K562 (cell line): Measurements from ENCODE around the gene APOM. TPM values are rescaled to one million over a fixed set of nuclear protein-coding genes. Genes with fewer than 3 reads are reported as not detected.

Source experiments
- AFF1 ChIP-seq, 2 experiments: fragments of 450-650 bp; IDR thresholded peaks; 2 replicates each; pipeline ENCODE4 v1.6.1; 2018; ENCODE audit warnings: mild to moderate bottlenecking in 2 of 2, low read depth in 1 of 2; ENCODE audit not compliant: partially characterized antibody in 2 of 2
- ARNT ChIP-seq, 2 experiments: fragments of 450-650 bp; IDR thresholded peaks; 2 replicates each; pipeline ENCODE4 v1.6.1; 2016; ENCODE audit warnings: mild to moderate bottlenecking in 1 of 2
- CC2D1A ChIP-seq: fragments of 450-650 bp; IDR thresholded peaks from 2 replicates; pipeline ENCODE4 v1.6.1; 2017; ENCODE audit warnings: mild to moderate bottlenecking
- FUS ChIP-seq: fragments of 200-400 bp; formaldehyde crosslinking; optimal IDR thresholded peaks from 2 replicates; pipeline ENCODE3; 2017; ENCODE audit warnings: low read depth, low read length
- HEY1 ChIP-seq: fragments of 250-450 bp; sonication (Bioruptor Pico); IDR thresholded peaks from 2 replicates; pipeline ENCODE4 v1.5.0; 2020; ENCODE audit warnings: mild to moderate bottlenecking, moderate library complexity, borderline replicate concordance
- KDM5B ChIP-seq: fragments of 200-600 bp; sonication (generic); IDR thresholded peaks from 2 replicates; pipeline ENCODE4 v1.6.1; 2012; ENCODE audit warnings: low read depth, mild to moderate bottlenecking, moderate library complexity, low read length, control low read depth, inconsistent platforms; ENCODE audit not compliant: insufficient replicate concordance
- KLF16 ChIP-seq: IDR thresholded peaks from 2 replicates; pipeline ENCODE4 v1.6.1; 2016; ENCODE audit warnings: antibody characterized with exemption
- NKRF ChIP-seq: fragments of 450-650 bp; IDR thresholded peaks from 2 replicates; pipeline ENCODE4 v1.6.1; 2016; ENCODE audit warnings: borderline replicate concordance
- POLR3A ChIP-seq: IDR thresholded peaks from 2 replicates; pipeline ENCODE4 v1.6.1; 2011; ENCODE audit warnings: borderline replicate concordance, mild to moderate bottlenecking, moderate library complexity; ENCODE audit not compliant: insufficient read length, insufficient read depth; ENCODE audit errors: extremely low read depth
- PURB ChIP-seq: sonication (generic); formaldehyde crosslinking; IDR thresholded peaks from 2 replicates; pipeline ENCODE4 v1.9.0; 2021; ENCODE audit warnings: low read depth, mild to moderate bottlenecking, missing genetic modification reagents
- RBM39 ChIP-seq: fragments of 200-400 bp; formaldehyde crosslinking; optimal IDR thresholded peaks from 2 replicates; pipeline ENCODE3; 2018; ENCODE audit warnings: low read depth, low read length
- RFX7 ChIP-seq: fragments of 250-450 bp; sonication (Bioruptor Pico); IDR thresholded peaks from 2 replicates; pipeline ENCODE4 v1.5.1; 2021; ENCODE audit warnings: mild to moderate bottlenecking
- ZBTB1 ChIP-seq: sonication (generic); formaldehyde crosslinking; IDR thresholded peaks from 2 replicates; pipeline ENCODE4 v1.8.1; 2023; ENCODE audit warnings: missing genetic modification reagents, low read depth, mild to moderate bottlenecking, borderline replicate concordance
- ZBTB2 ChIP-seq: fragments of 450-650 bp; IDR thresholded peaks from 2 replicates; pipeline ENCODE4 v1.6.1; 2016; ENCODE audit warnings: antibody characterized with exemption
- ZNF395 ChIP-seq: fragments of 200-800 bp; sonication (Bioruptor generic); IDR thresholded peaks from 2 replicates; pipeline ENCODE4 v1.6.1; 2017; ENCODE audit warnings: missing genetic modification characterization, missing compliant biosample characterization
- ZNF431 ChIP-seq: sonication (generic); formaldehyde crosslinking; IDR thresholded peaks from 2 replicates; pipeline ENCODE4 v1.8.0; 2022; ENCODE audit warnings: mild to moderate bottlenecking, missing genetic modification reagents
- ZNF445 ChIP-seq: fragments of 250-450 bp; sonication (Bioruptor Pico); IDR thresholded peaks from 2 replicates; pipeline ENCODE4 v1.4.0; 2020; ENCODE audit warnings: low read depth, mild to moderate bottlenecking, moderate library complexity
- polyA plus RNA-seq, 8 experiments: library from polyadenylated mRNA; depleted of rRNA in 4 of 8; stranded (reverse) in 5 of 8; unstranded in 3 of 8; fragments of >200 nt; fragmentation: Nextera tagmentation in 2 of 8; fragmentation: Illumina TruSeq in 1 of 8; extraction: Ambion mirVana in 2 of 8; extraction: Trizol in 1 of 8; gene quantifications; 2 replicates each; pipeline versions ENCODE4 v1.2.1 to v1.2.3, GENCODE V29; 2011 to 2014; ENCODE audit warnings: inconsistent platforms in 1 of 8, missing spikeins in 1 of 8
- total RNA-seq, 7 experiments: library from RNA; depleted of rRNA in 6 of 7; stranded (reverse); fragments of >200 nt in 6 of 7; fragmentation: Illumina TruSeq in 2 of 7; extraction: Trizol in 2 of 7; gene quantifications; 2 replicates each; pipeline versions ENCODE4 v1.2.1 to v1.2.3, GENCODE V29; 2011 to 2021; ENCODE audit warnings: low replicate concordance in 1 of 7

The APOM gene
- total and polyA plus RNA-seq, 9 of the 15 experiments (the other 6 are each of a cell fraction or from before 2014, with no cell fraction given): 5.7 to 24.3 (median 10.4) TPM

- TF ChIP-seq AFF1 (IDR thresholded peaks at IDR 0.05; ENCODE audit: low read depth in 1 of 2, partially characterized antibody in 2 of 2): peak; percentile 54 to 99
- peak; percentile 90 for TF ChIP-seq KLF16
- TF ChIP-seq ZNF445: no peak; the same call in 1 of the 2 replicates
- TF ChIP-seq NKRF: peak; percentile 87
- TF ChIP-seq RFX7: no peak
- TF ChIP-seq HEY1 (CRISPR knock-in tag): no peak; the same call in 1 of the 2 replicates
- TF ChIP-seq ARNT (IDR thresholded peaks at IDR 0.05): peak in 1 of 2 experiments; percentile 25; a peak in 3 of 4 replicates
- TF ChIP-seq ZNF431 (CRISPR knock-in tag): no peak
- TF ChIP-seq PURB (CRISPR knock-in tag): no peak
- peak; percentile 97 for TF ChIP-seq KDM5B
- peak; percentile 57; the same call in 1 of the 2 replicates for TF ChIP-seq ZBTB2
- no peak for TF ChIP-seq POLR3A
- peak; percentile 31; the same call in 1 of the 2 replicates for TF ChIP-seq ZBTB1 (CRISPR knock-in tag)
- TF ChIP-seq FUS: no peak
- peak; percentile 90 for TF ChIP-seq RBM39
- TF ChIP-seq ZNF395 (CRISPR knock-in tag): peak; percentile 89; the same call in 1 of the 2 replicates
- 0 out of 2 replicates have a peak, but pooled peaks have one; percentile 8 for TF ChIP-seq CC2D1A
Observed at GRCh38 chr6:31702819-31703716, 47.4 kb downstream of the APOM start, which contains the start of gene ABHD16A (continued).
